Stomach (tissue), 4 donors: ENCODE measurements around the gene ASH1L.

Experiments
- CTCF ChIP-seq, 7 experiments: fragments of 450-650 bp in 4 of 7; fragments of 200-600 bp in 3 of 7; sonication (generic) in 3 of 7; IDR thresholded peaks; one replicate each; pipeline ENCODE4 v1.5.1; 2016 to 2019; ENCODE audit warnings: antibody characterized with exemption in 7 of 7, control low read depth in 2 of 7, mild to moderate bottlenecking in 1 of 7
- EP300 ChIP-seq: sonication (generic); formaldehyde crosslinking; IDR thresholded peaks from one replicate; pipeline ENCODE4 v1.6.1; 2017; ENCODE audit warnings: antibody characterized with exemption
- POLR2A ChIP-seq, 4 donors: fragments of 450-650 bp; IDR thresholded peaks; one replicate each; pipeline ENCODE4 v1.6.1; 2016; ENCODE audit warnings: antibody characterized with exemption in 4 of 4, control low read depth in 2 of 4, mild to moderate bottlenecking in 1 of 4, moderate library complexity in 1 of 4
- POLR2AphosphoS5 ChIP-seq, 3 donors: sonication (generic); formaldehyde crosslinking; IDR thresholded peaks; one replicate each; pipeline ENCODE4 v1.6.1; 2016; ENCODE audit warnings: antibody characterized with exemption in 3 of 3

- no peak for TF ChIP-seq CTCF (IDR thresholded peaks at IDR 0.05)
- TF ChIP-seq POLR2AphosphoS5 (IDR thresholded peaks at IDR 0.05): no peak
- TF ChIP-seq POLR2A (IDR thresholded peaks at IDR 0.05): no peak
- no peak for TF ChIP-seq EP300
These were observed 219.8 kb downstream of the ASH1L start for GRCh38 chr1:155342842-155343241.
